ENCODE measurements around the gene CHD2. TPM values are rescaled to one million over a fixed set of nuclear protein-coding genes. Genes with fewer than 3 reads are reported as not detected.
A peak's percentile ranks its signal among the peaks of the same experiment; 100 is the strongest.

Gene CHD2
- total RNA-seq, 1 donor from 2014 or later = 90.9 TPM

DNA sequence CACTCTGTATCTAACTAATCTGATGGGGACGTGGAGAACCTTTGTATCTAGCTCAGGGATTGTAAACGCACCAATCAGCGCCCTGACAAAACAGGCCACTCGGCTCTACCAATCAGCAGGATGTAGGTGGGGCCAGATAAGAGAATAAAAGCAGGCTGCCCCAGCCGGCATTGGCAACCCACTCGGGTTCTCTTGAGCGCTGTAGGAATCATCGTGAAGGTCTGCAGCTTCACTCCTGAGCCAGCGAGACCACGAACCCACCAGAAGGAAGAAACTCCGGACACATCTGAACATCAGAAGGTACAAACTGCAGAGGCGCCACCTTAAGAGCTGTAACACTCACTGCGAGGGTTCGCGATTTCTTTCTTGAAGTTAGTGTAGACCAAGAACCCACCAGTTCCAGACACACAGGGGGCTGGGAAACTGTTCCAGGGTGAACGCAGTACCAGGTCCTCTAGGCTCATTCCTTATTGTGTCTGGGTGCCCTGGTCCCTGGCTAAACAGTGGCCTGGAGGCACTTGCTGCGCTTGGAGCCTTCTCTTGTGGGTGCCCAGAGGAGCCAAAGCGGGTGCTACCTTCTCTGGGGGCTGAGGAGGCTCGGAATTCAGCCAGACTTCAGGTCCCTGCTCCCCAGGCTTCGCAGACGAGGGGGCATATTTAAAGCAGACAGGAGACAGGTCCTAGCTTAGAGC lies 132.5 kb downstream of the CHD2 start:
- DNase-seq (ENCODE audit: low spot score) = peak; percentile 74

DNA sequence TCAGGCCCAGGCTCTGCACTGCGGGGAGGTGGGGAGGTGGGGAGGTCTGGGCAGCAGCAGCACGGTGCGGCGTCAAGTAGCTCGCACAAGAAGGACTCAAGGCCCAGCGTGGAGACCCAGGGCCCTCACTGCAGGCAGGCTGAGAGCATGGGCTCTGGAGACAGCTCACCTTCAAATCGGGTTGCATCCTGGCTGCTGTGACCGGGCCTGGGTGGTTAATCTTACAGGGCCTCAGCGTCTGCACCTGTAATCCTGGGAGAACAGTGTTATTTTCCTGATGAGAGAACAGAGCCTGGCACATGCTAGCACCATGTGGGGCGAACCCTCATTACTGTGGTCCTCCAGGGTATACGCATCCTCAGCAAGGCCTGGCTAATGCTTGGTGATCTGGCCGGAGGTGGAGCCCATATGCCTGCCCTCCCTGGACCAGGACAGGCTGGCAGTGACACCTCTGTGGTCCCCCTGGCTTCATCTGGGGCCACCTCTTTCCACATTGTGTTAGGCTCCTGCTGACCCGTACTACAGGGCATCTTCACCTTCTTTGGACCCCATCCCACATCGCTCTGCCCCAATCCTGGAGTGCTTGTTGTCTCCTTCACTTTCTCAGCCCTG lies 133.4 kb downstream of the CHD2 start:
- DNase-seq (ENCODE audit: low spot score) = peak; percentile 67

DNA sequence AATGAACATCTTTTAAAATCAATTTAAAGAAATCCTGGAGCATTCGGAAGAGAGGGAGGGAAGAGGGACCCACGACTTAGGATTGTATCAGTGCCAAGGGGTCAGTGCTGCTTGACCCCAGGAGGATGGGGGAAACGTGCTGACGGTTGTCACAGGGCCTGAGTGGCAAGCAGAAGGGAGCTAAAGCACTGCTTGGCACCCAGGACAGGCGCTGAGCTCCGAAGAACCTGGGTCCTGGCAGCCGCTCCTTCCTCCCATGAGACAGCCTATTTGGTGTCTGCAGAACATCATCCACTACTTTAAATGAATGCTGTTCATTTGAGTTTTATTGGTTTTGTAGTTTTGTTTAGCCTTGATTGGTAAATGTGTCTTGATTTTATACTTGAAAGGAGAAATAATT lies 134.4 kb downstream of the CHD2 start:
- peak; percentile 57 for DNase-seq (ENCODE audit: low spot score)

DNA sequence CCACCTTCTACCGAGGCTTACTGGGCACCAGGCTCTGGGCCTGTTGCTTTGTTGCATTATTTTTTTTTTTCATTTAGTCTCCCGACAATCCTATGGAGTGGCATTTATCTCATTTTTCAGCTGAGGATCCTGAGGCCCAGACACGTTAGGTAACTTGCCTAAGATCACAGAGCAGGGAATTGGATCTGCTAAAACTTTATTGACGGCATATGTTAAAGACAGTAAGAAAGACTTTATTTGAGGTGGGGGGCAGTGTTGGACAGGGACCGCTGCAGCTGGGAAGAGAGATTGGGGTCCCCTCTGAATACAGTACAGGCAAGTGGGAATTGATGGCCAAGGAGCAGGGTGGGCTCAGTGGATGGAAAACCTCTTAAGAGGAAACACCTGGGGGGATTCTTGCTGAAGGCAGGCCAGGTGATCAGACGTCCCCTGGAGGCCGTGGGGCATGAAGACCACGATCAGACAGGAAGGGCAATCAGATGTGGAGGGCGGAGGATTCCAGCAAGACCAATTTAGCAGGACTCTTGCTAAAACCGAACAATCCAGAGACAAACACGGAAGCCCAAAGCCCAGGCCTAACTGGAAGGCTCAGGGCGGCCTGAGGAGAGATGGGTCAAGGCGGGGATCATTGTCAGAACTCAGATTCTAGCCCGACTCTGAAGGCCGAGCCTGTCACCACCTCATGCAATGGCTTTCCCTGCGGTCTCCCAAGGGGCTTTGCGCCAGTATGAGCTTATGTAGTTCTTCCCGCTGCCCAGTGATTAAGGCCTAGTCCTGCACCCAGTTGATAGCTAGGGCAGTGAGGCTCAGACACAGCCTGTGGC lies 135.2 kb downstream of the CHD2 start:
- peak; percentile 77 for DNase-seq (ENCODE audit: low spot score)

DNA sequence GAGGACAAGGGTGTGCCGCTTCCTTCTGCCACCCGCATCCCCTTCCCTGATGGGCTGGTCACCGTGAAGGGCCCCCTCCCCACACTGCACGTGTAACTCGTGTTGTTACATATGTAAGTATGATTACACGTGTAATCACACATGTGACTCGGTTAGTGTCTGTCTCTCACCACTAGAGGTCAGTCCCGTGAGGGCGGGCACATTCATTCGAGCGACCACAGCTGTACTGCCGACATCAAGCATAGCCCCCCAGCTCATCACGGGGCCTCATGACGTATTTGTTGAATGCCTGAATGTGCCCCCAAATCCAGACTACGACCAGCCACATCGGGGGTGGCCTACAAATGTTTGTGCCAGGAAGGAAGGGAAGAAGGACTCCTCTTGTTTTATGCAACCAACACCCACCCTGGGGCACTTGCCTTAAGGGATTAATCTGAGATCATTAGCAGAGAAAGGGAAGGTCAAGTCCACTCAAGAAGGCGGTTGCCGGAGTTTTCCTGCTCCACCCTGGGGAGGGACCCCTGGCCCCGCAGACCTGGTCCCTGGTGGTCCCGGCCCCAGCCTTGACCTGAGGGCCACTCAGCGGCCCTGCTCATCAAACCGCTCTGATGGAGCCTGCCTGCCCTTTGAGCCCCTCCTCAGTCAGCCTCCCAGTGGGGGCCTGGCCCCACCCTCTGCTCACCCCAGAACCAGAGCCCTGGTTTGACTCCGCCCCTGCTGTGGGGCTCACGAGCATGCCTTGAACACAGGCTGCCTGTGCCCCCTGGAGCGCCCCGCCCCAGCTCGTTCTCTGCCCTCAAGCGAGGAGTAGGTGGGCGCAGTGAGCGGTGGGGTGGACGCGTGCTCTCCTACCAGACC lies 136.1 kb downstream of the CHD2 start:
- DNase-seq (ENCODE audit: low spot score) = peak; percentile 88

DNA sequence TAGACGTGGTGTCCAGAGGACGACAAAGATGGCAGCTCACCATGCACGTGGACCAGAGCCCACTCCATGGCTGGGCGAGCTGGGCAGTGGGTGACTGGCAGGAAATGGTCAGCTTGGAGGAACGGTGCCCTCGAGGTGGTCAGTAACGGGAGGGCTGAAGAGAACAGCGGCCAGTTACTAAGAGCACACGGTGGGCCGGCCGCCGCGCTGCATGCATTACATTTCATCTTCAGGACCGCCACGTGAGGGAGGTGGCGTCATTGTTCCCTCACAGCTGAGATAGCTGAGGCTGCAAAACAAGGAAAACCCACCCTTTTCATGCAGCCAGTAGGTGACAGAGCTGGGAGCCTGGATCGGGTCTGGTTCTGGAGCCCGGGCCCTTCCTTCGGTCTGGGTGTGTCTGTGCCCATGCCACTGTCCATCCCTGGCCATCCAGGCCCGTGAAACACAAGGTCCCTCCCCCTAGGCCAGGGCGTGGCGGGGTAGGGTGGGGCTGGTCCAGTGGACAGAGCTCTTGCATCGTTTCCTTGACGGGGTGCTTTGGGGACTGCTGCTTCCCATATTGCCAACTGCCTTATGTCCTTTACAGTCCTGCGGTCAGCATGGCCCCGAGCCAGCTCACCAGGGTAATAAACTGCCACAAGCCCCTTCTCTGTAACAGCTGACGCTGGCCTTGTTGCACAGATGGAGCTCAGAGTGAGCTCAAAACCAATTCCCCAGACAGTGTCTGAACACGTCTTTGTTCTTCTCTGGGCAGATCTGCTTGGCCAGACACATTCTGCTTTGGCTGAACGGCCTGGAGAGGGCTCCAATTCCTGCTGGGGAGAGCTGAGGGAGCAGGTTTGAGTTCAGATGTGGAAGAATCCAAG lies 137.1 kb downstream of the CHD2 start:
- DNase-seq (ENCODE audit: low spot score) = peak; percentile 90

DNA sequence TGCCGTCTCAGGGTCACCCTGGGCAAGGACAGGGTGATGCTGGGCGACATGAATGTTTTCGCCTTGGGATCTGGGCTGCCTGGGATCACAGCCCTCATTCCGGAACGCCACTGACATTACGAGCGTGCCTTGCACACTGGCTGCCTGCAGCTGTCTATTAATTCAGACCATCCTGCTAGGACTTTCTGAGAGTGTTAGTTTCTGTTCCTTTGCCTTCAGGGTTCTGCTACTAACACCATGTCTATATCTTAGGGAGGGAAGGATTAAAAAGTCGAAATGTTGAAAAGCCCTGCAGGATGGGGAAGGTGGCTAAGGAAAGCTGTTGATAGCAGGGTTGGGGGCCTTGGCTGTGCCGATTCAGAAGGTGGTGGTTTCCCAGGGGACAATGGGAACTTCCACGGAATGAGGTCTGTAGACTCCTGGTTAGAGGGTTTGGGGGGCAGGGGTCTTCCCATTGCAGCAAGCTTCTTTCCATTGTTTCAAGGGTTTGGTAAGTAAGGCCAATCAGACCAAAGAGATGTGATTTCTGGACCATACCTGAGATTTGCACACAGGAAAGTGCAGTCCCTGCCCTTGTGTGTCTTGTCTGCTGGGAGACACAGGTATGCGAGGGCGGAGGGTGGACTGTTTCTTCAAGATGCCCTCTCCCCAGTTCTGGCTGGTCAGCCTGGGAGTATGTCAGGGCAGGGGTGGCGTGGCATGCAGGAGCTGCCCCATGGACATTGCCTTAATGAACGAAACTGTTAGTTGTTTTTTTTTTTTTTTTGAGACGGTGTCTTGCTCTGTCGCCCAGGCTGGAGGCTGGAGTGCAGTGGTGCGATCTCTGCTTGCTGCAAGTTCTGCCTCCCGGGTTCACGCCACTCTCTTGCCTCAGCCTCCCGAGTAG lies 137.9 kb downstream of the CHD2 start:
- peak; percentile 82 for DNase-seq (ENCODE audit: low spot score)

DNA sequence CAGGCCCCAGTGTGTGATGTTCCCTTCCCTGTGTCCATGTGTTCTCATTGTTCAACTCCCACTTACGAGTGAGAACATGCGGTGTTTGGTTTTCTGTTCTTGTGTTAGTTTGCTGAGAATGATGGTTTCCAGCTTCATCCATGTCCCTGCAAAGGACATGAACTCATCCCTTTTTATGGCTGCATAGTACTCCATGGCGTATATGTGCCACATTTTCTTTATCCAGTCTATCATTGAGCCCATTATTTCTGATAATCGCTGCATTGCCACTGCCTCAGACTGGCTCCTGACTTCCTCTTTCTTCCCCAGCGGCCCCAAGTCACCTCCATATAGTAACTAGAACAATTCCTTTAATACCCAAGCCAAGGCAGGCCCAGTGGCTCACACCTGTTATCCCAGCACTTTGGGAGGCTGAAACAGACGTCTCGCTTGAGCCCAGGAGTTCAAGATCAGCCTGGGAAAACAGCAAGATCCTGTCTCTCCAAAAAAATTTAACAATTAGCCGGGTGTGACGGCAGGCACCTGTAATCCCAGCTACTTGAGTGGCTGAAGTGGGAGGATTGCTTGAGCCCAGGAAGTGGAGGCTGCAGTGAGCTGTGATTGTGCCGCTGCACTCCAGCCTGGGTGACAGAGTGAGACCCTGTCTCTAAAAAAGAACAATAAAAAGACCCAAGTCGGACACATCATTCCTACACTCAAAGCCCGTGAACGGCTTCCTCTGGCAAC lies 139.6 kb downstream of the CHD2 start:
- peak; percentile 49 for DNase-seq (ENCODE audit: low spot score)

DNA sequence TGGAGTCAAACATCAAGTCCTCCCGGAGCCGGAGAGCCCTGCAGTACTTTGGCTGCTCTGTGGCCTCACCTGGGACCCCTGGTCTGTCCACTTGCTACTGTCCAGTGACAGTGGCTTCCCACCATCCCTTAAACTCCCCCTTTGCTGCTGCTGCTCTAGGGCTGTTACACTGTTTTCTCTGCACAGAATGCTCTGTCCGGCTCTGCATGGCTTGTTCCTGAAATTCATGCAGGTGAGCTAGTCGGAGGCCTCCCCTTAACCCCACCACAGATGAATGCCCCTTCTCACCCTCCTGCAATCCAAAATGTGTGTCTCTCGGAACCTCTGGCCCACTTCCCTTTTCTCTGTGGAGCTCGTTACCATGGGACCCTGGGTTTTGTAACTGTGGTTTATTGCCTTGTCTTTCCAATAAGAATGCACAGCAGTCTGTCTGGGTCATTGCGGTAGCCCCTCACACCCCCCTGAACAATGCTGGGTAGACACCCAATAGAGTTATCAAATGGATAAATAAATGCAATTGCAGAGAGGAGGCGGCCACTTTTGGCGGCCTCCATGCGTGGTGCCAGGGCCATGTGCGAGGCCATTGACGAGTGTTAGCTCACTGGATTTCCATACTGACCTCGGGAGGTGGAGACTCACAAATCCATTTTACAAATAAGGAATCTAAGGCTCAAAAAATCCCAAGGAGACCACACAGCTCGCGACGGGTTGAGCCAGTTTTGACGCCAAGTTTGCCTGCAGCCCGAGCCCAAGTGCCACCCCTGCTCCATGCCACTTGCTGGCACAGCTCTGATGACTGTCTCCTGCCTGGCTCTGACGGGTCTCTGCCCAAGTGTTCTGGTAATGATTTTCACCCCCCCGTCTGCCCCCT lies 140.4 kb downstream of the CHD2 start:
- peak; percentile 78 for DNase-seq (ENCODE audit: low spot score)

DNA sequence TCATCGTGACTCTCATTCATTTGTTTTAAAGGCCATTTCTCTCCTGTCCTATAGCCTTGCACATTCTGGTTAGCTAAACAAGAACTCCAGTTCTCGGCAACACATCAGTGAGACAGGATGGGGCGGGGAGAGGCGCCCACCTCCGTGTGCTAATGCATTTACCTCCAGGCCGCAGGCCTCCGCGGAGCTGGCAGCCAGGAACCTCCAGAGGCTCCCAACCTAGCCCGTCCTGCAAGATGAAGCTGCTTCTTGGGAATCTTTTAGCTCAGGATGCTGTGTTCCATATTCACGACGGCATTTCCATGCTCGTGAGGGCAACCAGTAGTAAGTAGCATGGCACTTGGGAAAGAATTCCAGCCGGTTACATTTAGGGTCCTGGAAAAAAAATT lies 141.0 kb downstream of the CHD2 start:
- DNase-seq (ENCODE audit: low spot score) = no peak

DNA sequence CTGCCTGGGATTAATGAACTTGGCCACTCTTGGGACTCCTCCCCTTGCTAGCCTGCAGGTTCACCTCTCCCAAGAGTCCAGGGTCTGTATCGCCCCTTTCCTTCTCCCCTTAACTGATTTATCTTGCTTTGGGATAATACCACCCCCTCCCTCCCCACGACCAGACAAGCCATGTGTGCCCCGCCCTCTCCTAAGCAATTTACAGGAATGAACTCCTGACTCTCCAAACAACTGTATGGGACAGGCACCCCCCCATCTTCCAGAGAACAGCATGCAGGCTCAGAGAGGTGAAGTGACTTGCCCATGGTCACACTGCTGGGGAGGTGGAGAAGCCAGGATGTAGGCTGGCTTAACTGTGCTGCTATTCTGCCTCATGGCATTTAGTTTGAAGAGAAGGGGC lies 142.1 kb downstream of the CHD2 start:
- DNase-seq (ENCODE audit: low spot score) = no peak

DNA sequence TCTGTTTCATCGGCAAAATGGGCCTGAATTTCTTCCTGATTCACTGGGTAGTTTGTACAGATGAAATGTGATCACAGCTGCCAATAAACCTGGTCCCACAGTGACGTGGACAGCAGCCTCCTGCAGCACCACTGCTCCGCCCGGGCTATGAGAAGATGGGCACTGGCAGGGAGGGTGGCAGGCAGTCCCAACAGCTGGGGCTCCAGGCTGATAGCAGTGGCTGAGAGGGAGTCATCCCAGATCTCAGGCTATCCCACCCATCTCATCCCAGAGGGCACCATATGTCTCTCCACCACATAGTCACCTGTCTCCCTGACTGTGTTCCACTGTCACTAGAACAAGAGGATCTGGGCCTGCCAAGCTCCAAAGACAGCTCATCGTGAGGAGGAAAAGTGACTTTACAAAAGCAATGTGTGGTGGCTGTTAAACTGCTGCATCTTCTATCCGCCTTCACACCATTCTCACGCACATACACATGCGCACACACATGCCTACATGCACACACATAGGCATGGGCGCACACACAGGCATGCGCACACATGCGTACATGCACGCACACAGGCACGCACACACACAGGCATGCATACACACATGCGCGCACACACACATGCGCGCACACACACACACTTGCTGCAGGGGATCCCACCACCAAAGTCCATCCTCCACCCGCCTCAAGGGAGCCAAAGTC lies 142.7 kb downstream of the CHD2 start:
- no peak for DNase-seq (ENCODE audit: low spot score)

DNA sequence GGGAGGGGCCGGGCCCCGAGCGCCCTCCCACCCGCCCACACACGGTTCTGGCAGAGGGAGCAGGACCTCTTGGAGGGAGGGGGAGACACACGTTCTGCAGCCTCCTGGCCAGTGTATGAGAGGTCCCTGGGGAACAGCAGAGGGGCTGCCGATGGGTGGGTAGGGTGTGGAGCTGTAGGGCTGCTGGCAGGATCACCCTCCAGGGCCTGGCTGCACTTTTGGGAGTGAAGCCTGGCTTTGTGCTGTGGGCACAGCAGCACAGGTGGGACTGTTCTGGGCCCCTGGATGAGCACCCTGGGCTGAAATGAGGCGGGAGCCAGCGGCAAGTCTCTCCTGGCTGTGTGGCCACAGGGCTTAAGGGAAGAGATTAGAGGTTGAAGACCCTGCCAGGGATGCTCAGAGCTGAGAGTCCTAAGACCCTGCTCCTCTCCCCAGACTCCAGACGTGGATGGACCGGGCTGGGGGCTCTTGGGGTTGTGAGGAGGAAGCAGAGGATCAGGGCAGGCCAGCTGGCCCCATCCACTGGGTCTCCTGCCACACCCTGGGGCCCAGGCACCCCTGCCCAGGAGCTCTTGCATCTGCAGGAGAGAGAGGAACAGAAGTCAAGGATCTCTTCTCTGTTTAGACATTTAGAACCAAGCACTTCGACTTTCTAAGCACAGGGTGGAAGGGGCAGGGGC lies 143.6 kb downstream of the CHD2 start:
- DNase-seq (ENCODE audit: low spot score) = no peak

DNA sequence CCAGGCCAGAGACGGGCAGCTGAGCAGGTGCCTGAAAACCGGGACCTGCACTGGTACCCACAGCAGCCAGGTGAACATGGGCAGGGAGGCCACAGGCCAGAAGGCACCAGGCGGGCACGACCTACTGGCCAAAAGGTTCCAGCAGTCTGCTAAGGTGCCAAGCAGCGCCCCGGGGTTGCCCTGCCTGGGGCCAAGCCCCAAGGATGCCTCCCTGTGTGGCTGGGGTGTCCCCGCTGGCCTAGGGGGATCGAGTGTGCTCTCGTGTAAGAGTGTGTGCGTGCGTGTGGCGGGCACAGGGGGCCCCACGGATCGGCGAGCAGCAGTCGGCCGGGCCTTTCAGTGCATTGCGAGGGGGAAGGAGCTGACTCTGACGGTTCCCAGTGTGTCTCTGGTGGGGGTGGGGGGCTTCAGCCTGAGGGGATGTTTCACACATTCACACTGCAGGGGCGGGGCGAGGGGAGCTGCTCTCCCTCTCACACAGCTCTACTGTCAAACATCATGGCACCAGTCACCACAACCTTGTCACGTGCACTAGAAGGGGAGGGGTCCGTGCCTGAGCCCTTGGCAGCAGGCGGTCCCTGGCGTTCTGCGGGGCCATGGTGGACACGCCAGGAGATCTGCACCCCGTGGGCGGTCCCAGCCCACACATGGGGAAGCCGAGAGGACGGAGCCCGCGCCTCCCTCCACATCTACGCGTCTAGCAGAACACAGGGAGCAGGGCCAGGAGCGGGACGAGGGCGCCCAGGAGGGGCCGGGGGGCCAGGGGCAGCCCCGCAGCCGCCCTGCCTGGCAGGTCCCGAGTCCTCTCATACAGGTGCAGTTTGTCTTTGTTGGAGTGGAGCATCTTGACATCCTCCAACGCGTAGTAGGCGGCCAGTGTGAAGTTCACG lies 144.4 kb downstream of the CHD2 start:
- DNase-seq (ENCODE audit: low spot score) = no peak

DNA sequence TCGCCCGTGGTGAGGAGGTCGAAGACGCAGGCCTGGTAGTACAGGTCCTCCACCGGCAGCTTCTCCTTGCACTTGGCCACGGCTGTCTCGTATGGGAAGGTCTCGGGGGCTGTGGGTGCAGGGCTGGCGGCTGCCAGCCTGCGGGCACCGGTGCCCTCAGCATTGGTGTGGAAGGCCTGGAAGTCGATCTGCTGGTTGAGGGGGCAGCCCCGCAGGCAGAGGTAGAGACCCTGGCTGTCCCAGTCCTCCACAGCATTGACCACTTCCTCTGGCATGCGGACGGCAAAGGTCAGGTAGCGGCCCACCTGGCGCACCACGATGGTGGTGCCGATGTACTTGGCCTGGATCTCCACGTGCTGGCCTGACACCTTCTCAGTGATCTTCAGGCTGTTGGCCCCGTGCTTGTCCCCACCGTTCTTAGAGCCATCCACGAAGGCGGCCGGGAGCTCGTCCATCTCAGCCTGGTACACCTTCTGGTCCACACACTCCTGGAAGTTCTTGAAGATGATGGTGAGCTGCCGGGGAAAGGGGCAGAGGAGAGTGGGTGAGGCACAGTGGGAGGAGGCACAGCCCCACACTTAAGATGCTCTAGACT lies 145.2 kb downstream of the CHD2 start:
- no peak for DNase-seq (ENCODE audit: low spot score)
